Activated CD4-positive, alpha-beta T cell treated with anti-CD3 and anti-CD28 coated beads for 36 hours (primary cell): ENCODE data around the gene TMEM163. TPM values are rescaled to one million over a fixed set of nuclear protein-coding genes. Genes with fewer than 3 reads are reported as not detected.

ENCODE experiments used
- ATAC-seq: fragments of 200-7000 bp; cut with Tn5 transposase; one replicate; pipeline ENCODE4 v1.10.0; 2021; ENCODE audit warnings: mild to moderate bottlenecking, moderate library complexity
- CTCF ChIA-PET: fragments of 350-600 bp; sonication (Branson Sonifier 250); formaldehyde crosslinking; loops from one replicate; lab custom pipeline; 2021; ENCODE audit warnings: antibody characterized with exemption; lab: Charles Lee
- POLR2A ChIA-PET: fragments of 350-600 bp; sonication (Branson Sonifier 250); formaldehyde crosslinking; loops from one replicate; lab custom pipeline; 2021; ENCODE audit warnings: antibody characterized with exemption, inconsistent platforms; lab: Charles Lee
- DNase-seq: peaks from one replicate; pipeline ENCODE4 v3.0.0-alpha.2; 2020
- H3K27ac Mint-ChIP-seq: one replicate; pipeline ENCODE4 v1.8.0; 2021; ENCODE audit warnings: mixed read lengths
- H3K27me3 Mint-ChIP-seq: one replicate; pipeline ENCODE4 v1.8.0; 2021; ENCODE audit warnings: mixed read lengths
- H3K36me3 Mint-ChIP-seq: one replicate; pipeline ENCODE4 v1.8.0; 2021; ENCODE audit warnings: low read depth, mixed read lengths
- H3K4me1 Mint-ChIP-seq: one replicate; pipeline ENCODE4 v1.8.0; 2021; ENCODE audit warnings: mixed read lengths
- H3K4me3 Mint-ChIP-seq: one replicate; pipeline ENCODE4 v1.8.0; 2021; ENCODE audit warnings: mild to moderate bottlenecking, moderate library complexity, mixed read lengths
- H3K9me3 Mint-ChIP-seq: one replicate; pipeline ENCODE4 v1.8.0; 2021; ENCODE audit warnings: low read depth, mixed read lengths
- intact Hi-C, 2 experiments: fragments of 100-400 bp; cut with DNase I in 1 of 2; cut with micrococcal nuclease in 1 of 2; formaldehyde crosslinking; loops; one replicate each; pipeline versions ENCODE4 v1.14.2 to v1.15.1; 2022 to 2024; cut with DNase I, micrococcal nuclease
- total RNA-seq, 2 experiments: library from RNA; stranded (reverse); gene quantifications; one replicate each; pipeline ENCODE4 v1.2.3, GENCODE V29; 2021

The TMEM163 gene
- total RNA-seq, 2 experiments from 2014 or later = 0.11 TPM; not detected in 1

DNA sequence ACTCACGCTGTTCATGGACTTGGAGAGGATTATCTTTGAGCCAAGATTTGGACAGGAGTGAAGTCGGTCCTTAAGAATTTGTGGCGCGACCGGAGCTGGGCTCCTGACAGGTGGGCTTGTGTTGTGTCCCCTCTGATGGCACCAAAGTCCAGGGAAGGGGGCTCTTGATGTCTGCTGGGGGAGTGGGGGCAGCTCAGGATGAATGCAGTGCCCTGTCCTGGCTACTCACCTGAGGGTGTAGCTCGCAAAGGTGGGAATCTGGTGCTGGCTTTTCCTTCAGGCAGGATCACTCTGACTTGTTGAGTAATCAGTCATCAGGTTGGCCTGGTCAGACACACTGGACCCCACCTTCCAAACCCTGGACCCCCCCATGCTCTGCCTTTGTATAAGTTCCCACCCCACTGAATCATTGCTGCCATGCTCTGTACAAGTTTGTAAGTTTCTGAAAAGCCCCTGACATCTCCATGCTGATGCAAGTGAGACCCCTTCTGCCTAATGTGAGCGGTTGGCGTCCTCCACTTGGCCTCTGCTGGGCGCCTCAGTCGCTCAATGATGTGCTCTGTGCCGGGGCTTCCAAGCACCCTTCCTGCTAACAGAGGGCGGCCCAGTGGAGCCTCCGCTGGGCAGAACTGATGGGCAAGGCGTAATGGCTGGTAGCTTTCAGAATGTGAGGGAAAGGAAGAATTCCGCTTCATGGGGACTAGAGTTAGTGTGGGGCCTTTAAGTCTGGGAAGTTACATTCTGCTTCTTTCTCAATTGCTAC lies 268.9 kb downstream of the TMEM163 start:
- Mint-ChIP-seq H3K4me1 (no peaks in the 10 kb centered on the region), H3K36me3 (peaks cover 7% of the 10 kb centered on the region), H3K27me3 (no peaks in the 10 kb centered on the region), H3K9me3 (no peaks in the 10 kb centered on the region), H3K27ac (no peak overlapping the region), H3K4me3 (no peak overlapping the region)
- DNase-seq (no peak), ATAC-seq (no peak)
- CTCF ChIA-PET = interaction anchor here (0.8 to 2.4 kb wide), 5 partner anchors 9 to 366 kb away, joined by 3 to 18 read pairs (median 3); no protein-coding TSS in a partner anchor
- intact Hi-C loops = loop anchor here (1.0 to 2.0 kb wide), 2 partner anchors 332 to 449 kb away; no protein-coding TSS in a partner anchor
- POLR2A ChIA-PET = no interaction called here

DNA sequence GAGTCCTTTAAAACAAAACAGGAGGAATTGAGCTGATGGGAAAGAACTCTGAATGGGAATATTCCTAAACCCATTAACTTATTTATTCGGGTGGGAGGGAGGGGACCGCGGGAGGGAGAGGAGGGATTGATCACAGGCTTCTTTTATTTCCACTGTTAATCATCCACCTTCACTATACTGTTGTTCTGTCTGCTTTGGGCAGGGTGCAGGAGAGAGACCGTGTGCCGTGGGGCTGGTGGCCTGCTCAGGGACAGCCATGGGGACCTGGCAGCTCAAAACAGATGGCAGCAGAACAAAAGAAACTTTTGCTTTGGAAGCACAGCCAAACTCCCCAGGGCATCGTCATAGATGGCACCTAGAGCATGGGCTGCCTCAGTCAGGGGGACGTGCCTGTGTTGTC lies 269.6 kb downstream of the TMEM163 start:
- H3K4me1 Mint-ChIP-seq = no peaks in the 10 kb centered on the region
- ATAC-seq (no peak), DNase-seq (no peak)
- CTCF ChIA-PET = no interaction called here
- no peaks in the 10 kb centered on the region for H3K9me3 Mint-ChIP-seq
- POLR2A ChIA-PET = no interaction called here
- no peaks in the 10 kb centered on the region for H3K27me3 Mint-ChIP-seq
- no peak overlapping the region for H3K4me3 Mint-ChIP-seq
- H3K36me3 Mint-ChIP-seq = peaks cover 7% of the 10 kb centered on the region
- no peak overlapping the region for H3K27ac Mint-ChIP-seq
- intact Hi-C loops = no loop called here

DNA sequence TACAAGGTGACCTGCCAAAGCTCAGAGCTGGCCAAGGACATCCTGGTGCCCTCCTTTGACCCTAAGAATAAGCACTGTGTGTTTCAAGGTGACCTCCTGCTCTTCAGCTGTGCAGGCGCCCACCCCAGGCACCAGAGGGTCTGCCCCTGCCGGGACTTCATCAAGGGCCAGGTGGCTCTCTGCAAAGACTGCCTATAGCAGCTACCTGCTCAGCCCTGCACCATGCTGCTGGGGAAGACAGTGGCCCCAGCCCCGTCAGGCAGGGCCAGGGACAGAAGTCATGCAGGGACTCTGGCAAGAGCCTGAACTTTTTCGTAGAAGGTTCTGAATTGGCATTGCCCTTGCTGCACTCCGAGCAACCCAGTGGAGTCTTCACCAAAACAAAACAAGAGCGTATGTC lies 270.1 kb downstream of the TMEM163 start:
- intact Hi-C loops = no loop called here
- POLR2A ChIA-PET = no interaction called here
- no peak overlapping the region for H3K4me3 Mint-ChIP-seq
- no peaks in the 10 kb centered on the region for H3K4me1 Mint-ChIP-seq
- no peak overlapping the region for H3K27ac Mint-ChIP-seq
- ATAC-seq (no peak), DNase-seq (no peak)
- no peaks in the 10 kb centered on the region for H3K9me3 Mint-ChIP-seq
- CTCF ChIA-PET = no interaction called here
- peaks cover 7% of the 10 kb centered on the region for H3K36me3 Mint-ChIP-seq
- H3K27me3 Mint-ChIP-seq = no peaks in the 10 kb centered on the region

DNA sequence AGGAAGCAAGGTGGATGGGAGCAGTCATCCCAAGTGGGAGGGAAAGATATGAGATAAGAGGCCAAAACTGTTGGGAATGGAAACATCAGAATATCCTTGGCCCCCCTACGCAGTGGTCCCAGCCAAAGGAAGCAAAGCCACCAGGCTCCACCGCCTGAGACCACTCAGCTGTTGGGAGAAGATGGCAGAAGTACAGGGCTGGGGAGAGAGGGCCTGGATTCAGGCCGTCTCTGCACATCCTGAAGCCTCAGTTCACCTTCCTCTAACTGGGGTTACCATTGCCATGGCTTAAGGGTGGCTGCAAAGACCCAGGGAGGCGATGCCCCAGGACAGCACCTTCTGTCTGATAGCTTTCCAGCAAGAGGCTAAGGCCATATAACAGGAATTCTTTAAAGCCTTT lies 271.1 kb downstream of the TMEM163 start:
- peaks cover 10% of the 10 kb centered on the region for H3K36me3 Mint-ChIP-seq
- intact Hi-C loops = no loop called here

DNA sequence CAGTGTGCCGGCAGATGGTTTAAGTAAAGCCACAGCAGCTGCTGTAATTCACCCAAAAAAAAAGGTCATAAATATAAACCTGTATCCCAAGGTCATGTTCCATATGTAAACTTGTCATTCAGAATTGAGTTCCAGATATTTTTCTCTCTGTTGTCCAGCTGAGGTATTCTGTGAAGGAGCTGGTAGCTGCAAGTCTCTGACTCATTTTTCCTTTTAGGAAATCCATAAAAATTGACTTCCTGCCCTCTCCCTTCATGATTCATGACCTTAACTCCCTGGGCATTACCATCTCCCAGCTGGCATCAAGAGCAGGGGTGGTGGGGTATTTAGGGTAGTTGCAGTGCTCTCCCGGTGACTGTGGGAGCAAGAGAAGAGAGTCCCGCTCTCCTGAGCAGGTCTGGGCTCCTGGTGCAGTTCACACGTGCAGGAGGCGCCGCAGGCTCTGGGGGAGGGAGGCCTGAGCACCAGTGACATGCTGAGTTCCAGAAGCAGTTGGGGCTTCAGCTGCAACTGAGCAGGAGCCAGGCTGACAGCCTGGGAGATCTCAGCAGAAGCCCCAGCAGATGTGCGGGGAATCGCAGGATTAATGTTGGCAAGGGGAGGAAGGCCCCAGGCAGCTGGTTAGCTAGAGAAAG lies 272.3 kb downstream of the TMEM163 start:
- H3K36me3 Mint-ChIP-seq = peaks cover 7% of the 10 kb centered on the region
- H3K4me1 Mint-ChIP-seq = no peaks in the 10 kb centered on the region
- H3K9me3 Mint-ChIP-seq = no peaks in the 10 kb centered on the region
- H3K27ac Mint-ChIP-seq = no peak overlapping the region
- intact Hi-C loops = no loop called here
- H3K4me3 Mint-ChIP-seq = no peak overlapping the region
- ATAC-seq (no peak), DNase-seq (no peak)
- CTCF ChIA-PET = no interaction called here
- no peaks in the 10 kb centered on the region for H3K27me3 Mint-ChIP-seq
- POLR2A ChIA-PET = no interaction called here

More for the DNA sequence above, 271.1 kb downstream of the TMEM163 start:
- ChIA-PET CTCF (no interaction called here), POLR2A (interaction anchor here (0.6 kb wide), 2 partner anchors 514 to 603 kb away, joined by 3 read pairs; no protein-coding TSS in a partner anchor)
- ATAC-seq (no peak), DNase-seq (no peak)
- no peaks in the 10 kb centered on the region for H3K27me3 Mint-ChIP-seq
- no peaks in the 10 kb centered on the region for H3K4me1 Mint-ChIP-seq
- no peak overlapping the region for H3K27ac Mint-ChIP-seq
- H3K4me3 Mint-ChIP-seq = no peak overlapping the region
- H3K9me3 Mint-ChIP-seq = no peaks in the 10 kb centered on the region

DNA sequence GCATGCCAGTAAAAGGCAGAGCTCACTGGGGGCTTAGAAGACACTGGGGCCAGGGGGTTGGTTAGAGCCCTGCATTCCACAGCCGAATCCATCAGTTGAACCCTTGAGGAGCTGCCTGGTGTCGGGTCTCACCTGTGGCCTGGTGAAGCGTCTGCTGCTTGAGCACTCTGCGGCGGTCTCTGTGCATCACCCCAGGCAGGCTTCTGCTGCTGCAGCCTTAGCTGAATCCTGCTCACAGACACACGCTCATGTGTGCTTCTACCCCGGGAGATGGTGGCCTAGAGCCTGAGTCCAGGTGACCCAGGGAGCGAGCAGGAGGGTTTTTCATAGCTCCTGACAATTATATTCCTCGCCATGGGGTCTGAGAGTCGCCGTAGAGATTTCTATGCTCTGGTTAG lies 272.8 kb downstream of the TMEM163 start:
- Mint-ChIP-seq H3K27ac (no peak overlapping the region), H3K36me3 (peaks cover 7% of the 10 kb centered on the region), H3K27me3 (no peaks in the 10 kb centered on the region), H3K4me3 (no peak overlapping the region), H3K9me3 (no peaks in the 10 kb centered on the region), H3K4me1 (no peaks in the 10 kb centered on the region)
- no peak for ATAC-seq
- intact Hi-C loops = no loop called here
- POLR2A ChIA-PET = no interaction called here
- no peak for DNase-seq
- CTCF ChIA-PET = no interaction called here

DNA sequence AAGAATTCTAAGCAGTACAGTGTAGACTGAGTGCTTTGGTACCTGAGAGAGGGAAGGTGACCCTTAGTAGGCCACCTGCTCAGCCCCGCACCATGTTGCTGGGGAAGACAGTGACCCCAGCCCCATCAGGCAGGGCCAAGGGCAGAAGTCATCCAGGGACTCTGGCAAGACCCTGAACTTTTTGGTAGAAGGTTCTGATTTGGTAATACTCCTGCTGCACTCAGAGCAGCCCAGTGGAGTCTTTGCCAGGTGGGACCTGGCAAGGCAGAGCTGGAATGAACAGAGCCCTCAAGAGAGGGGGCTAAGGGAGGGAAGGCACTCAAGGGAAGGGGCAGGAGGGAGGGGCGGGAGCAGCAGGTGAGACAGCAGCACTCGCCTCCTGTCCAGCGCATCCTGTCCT lies 273.7 kb downstream of the TMEM163 start:
- Mint-ChIP-seq H3K4me1 (no peaks in the 10 kb centered on the region), H3K36me3 (peaks cover 7% of the 10 kb centered on the region), H3K27ac (no peak overlapping the region), H3K4me3 (no peak overlapping the region), H3K9me3 (no peaks in the 10 kb centered on the region), H3K27me3 (no peaks in the 10 kb centered on the region)
- DNase-seq (no peak), ATAC-seq (no peak)
- intact Hi-C loops = no loop called here
- ChIA-PET POLR2A (no interaction called here), CTCF (no interaction called here)

DNA sequence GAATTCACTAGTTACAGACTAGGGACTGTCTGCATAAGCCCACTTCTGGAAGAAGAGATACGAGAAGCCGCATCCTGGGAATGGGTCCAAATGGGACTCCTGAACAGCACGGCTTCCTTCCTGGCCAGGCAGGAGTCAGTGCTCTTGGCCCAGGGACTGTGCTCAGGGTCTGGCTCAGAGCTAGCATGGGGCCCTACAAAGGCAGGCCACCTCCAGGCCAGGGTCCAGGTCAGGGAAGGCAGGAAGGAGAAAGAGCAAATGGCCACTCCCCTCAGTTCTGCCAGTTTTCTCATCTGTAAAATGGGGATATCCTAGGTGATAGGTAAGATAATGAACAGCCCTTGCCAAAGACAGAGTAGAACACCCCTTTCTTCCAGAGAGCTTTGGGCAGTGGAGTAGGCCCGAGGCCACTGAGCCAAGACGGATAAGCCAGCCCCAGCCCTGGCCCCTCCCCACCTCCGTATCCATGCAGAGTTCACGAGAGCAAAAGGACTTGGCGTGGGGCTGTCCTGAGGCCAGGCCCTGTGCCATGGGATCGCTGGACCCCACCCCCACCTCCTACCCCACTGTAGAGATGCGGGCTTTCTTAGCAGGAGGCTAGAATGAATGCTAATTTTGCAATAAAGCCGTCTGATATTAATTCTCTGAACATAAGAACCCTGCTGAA lies 274.9 kb downstream of the TMEM163 start:
- Mint-ChIP-seq H3K36me3 (peaks cover 6% of the 10 kb centered on the region), H3K27me3 (no peaks in the 10 kb centered on the region), H3K4me3 (no peak overlapping the region), H3K4me1 (no peaks in the 10 kb centered on the region), H3K27ac (no peak overlapping the region), H3K9me3 (no peaks in the 10 kb centered on the region)
- intact Hi-C loops = no loop called here
- no peak for ATAC-seq
- ChIA-PET POLR2A (no interaction called here), CTCF (interaction anchor here (0.5 kb wide), 1 partner anchor 9 kb away, joined by 3 read pairs; no protein-coding TSS in a partner anchor)
- DNase-seq = no peak

DNA sequence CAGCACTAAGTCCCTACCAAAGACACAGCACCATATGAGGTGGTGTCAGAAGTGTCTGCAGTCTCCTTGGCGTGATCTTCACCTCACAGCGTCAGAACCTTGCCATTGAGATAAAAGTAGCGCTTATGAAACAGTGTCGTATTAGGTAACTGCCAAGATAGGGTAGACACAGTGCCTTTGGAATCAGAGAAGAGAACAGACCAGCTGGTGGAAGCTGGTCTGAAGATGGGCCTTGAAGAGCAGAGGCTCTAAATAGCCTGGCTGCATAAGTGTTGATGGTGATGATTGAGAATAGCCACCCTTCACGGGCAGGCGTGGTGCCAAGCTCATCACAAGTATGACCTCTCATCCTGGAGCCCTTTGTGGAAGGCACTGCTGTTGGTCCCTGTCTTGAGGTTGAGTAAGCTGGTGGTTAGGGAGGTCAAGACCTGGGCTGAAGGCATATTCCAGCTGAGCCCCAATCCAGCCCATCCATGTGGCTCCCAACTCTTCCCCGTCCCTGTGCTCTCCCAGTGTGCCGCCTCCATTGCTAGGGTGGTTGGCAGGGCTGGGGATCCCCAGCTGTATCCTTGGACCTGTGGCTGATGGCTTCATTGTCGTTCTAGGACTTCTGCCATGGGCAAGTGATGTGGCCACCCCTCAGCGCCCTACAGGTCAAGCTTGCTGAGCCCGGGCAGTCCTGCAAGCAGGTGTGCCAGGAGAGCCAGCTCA lies 277.5 kb downstream of the TMEM163 start:
- ATAC-seq (no peak), DNase-seq (no peak)
- Mint-ChIP-seq H3K4me1 (no peaks in the 10 kb centered on the region), H3K27ac (no peak overlapping the region), H3K27me3 (no peaks in the 10 kb centered on the region), H3K4me3 (no peak overlapping the region), H3K9me3 (no peaks in the 10 kb centered on the region), H3K36me3 (peaks cover 3% of the 10 kb centered on the region)
- intact Hi-C loops = no loop called here
- CTCF ChIA-PET = interaction anchor here (0.6 to 1.7 kb wide), 4 partner anchors 9 to 324 kb away, joined by 3 to 12 read pairs (median 4); no protein-coding TSS in a partner anchor
- POLR2A ChIA-PET = no interaction called here

DNA sequence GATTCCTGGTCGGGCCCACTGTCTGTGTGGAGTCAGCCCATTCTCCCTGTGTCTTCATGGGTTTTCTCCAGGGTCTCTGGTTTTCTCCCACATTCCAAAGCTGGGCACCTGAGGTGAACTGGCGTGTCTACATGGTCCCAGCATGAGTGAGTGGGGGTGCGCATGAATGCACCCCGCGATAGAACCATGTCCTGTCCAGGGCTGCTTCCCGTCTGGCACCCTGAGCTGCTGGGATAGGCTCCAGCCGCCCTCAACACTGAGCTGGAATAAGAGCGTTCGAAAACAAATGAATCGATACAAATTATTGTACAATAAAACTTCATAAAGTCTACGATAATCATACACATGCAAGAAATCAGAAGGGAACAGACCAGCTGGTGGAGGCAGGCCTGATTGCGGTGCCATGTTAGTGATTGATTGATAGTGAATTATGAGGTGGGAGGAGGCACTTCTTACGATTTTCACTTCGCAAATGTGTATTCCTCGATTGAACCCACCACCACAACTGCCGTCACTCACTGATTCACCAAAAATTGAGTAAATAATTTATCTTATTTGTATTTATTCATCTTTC lies 278.4 kb downstream of the TMEM163 start:
- intact Hi-C loops = no loop called here
- peaks cover 3% of the 10 kb centered on the region for H3K36me3 Mint-ChIP-seq
- ChIA-PET CTCF (interaction anchor here (0.6 to 1.7 kb wide), 2 partner anchors 10 to 142 kb away, joined by 3 to 12 read pairs; no protein-coding TSS in a partner anchor), POLR2A (no interaction called here)
- ATAC-seq (no peak), DNase-seq (no peak)
- H3K9me3 Mint-ChIP-seq = no peaks in the 10 kb centered on the region
- H3K27ac Mint-ChIP-seq = no peak overlapping the region
- no peaks in the 10 kb centered on the region for H3K27me3 Mint-ChIP-seq
- no peaks in the 10 kb centered on the region for H3K4me1 Mint-ChIP-seq
- no peak overlapping the region for H3K4me3 Mint-ChIP-seq

DNA sequence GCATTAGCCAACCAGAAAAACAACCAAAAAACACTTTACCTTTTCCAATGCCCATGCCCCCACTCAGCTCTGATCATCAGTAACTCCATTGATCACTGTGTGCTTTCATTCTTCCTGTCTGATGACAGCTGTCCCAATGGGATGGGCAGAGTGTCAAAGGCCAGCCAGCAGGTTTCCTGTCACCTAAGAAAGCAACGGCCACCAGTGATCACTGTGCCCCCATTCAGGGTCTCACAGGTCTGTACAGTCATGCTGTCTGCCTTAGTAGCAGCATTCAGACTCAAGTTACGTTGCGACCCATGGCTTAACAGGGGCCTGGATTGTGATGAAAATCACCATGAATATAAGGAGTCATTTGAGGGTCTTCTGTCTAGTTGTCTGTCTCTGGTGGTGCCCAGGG lies 280.4 kb downstream of the TMEM163 start:
- Mint-ChIP-seq H3K4me1 (no peaks in the 10 kb centered on the region), H3K36me3 (peaks cover 3% of the 10 kb centered on the region), H3K27me3 (no peaks in the 10 kb centered on the region), H3K9me3 (no peaks in the 10 kb centered on the region), H3K4me3 (no peak overlapping the region), H3K27ac (no peak overlapping the region)
- ChIA-PET CTCF (interaction anchor here (0.6 to 1.5 kb wide), 3 partner anchors 13 to 340 kb away, joined by 3 to 4 read pairs (median 4); no protein-coding TSS in a partner anchor), POLR2A (no interaction called here)
- ATAC-seq (no peak), DNase-seq (no peak)
- intact Hi-C loops = no loop called here
